OCI-LY1 (cell line): ENCODE measurements around the gene C8G.

Experiments
- H2AFZ ChIP-seq: fragments of 200-600 bp; sonication (generic), shearing (Covaris generic); 2 replicates; pipeline ENCODE4 v1.6.0; 2014; ENCODE audit warnings: antibody characterized with exemption, mild to moderate bottlenecking, low read length
- H3F3A ChIP-seq: fragments of 200-600 bp; sonication (generic), shearing (Covaris generic); 2 replicates; pipeline ENCODE4 v1.6.0; 2014; ENCODE audit warnings: mild to moderate bottlenecking, antibody characterized with exemption, low read length, moderate library complexity; ENCODE audit not compliant: insufficient read depth
- H3K27ac ChIP-seq: fragments of 200-600 bp; sonication (generic); 2 replicates; pipeline ENCODE4 v1.5.1; 2014; ENCODE audit warnings: low read length, mixed run types, mild to moderate bottlenecking, low read depth; ENCODE audit not compliant: poor library complexity, severe bottlenecking
- H3K27me3 ChIP-seq: fragments of 200-600 bp; sonication (generic); 2 replicates; pipeline ENCODE4 v1.6.0; 2014; ENCODE audit warnings: antibody characterized with exemption, mild to moderate bottlenecking, low read length, moderate library complexity; ENCODE audit not compliant: insufficient read depth
- H3K36me3 ChIP-seq: fragments of 200-600 bp; sonication (generic); 2 replicates; pipeline ENCODE4 v1.6.1; 2014; ENCODE audit warnings: mild to moderate bottlenecking, antibody characterized with exemption, low read length, moderate library complexity, mixed read lengths; ENCODE audit not compliant: insufficient read depth
- H3K4me1 ChIP-seq: fragments of 200-600 bp; sonication (generic); 2 replicates; pipeline ENCODE4 v1.5.1; 2014; ENCODE audit warnings: mild to moderate bottlenecking, low read length, moderate library complexity; ENCODE audit not compliant: insufficient read depth, severe bottlenecking
- H3K4me2 ChIP-seq: fragments of 200-600 bp; sonication (generic), shearing (Covaris generic); 2 replicates; pipeline ENCODE4 v1.6.1; 2014; ENCODE audit warnings: low read length
- H3K4me3 ChIP-seq: fragments of 200-600 bp; sonication (generic); 2 replicates; pipeline ENCODE4 v1.5.1; 2014; ENCODE audit warnings: low read length, low read depth, mild to moderate bottlenecking, mixed read lengths; ENCODE audit not compliant: poor library complexity, severe bottlenecking
- H3K79me2 ChIP-seq: fragments of 200-600 bp; shearing (Covaris generic); 2 replicates; pipeline ENCODE4 v1.6.1; 2016; ENCODE audit warnings: mixed run types, low read length, mixed read lengths; ENCODE audit not compliant: insufficient read depth
- H3K9ac ChIP-seq: fragments of 200-600 bp; sonication (generic), shearing (Covaris generic); 2 replicates; pipeline ENCODE4 v1.6.1; 2014; ENCODE audit warnings: mild to moderate bottlenecking, low read length, mixed read lengths
- H3K9me2 ChIP-seq: fragments of 200-600 bp; sonication (generic), shearing (Covaris generic); 2 replicates; pipeline ENCODE4 v1.6.1; 2014; ENCODE audit warnings: low read depth, mild to moderate bottlenecking, low read length, mixed read lengths
- H3K9me3 ChIP-seq: fragments of 200-600 bp; shearing (Covaris generic); 2 replicates; pipeline ENCODE4 v1.6.1; 2014; ENCODE audit warnings: low read length, mixed read lengths
- H4K20me1 ChIP-seq: fragments of 200-600 bp; sonication (generic), shearing (Covaris generic); 2 replicates; pipeline ENCODE4 v1.6.0; 2016; ENCODE audit warnings: mild to moderate bottlenecking, low read length; ENCODE audit not compliant: insufficient read depth
- CTCF ChIP-seq: fragments of 200-600 bp; sonication (generic), shearing (Covaris generic); IDR thresholded peaks from 2 replicates; pipeline ENCODE4 v1.5.1; 2017; ENCODE audit warnings: mild to moderate bottlenecking, antibody characterized with exemption, low read length, moderate library complexity, mixed read lengths
- EZH2 ChIP-seq: fragments of 200-600 bp; sonication (generic), shearing (Covaris generic); IDR thresholded peaks from 2 replicates; pipeline ENCODE4 v1.8.0; 2017; ENCODE audit warnings: borderline replicate concordance, mixed run types, mild to moderate bottlenecking, antibody characterized with exemption, low read length, moderate library complexity, mixed read lengths

The C8G gene

GRCh38 chr9:136945333-136946227, 537 bp downstream of the C8G start:
- Histone ChIP-seq H3K4me1 (peaks cover 24% of the 10 kb centered on the region), H3K9me3 (no peaks in the 10 kb centered on the region), H3K4me2 (no peak overlapping the region), H4K20me1 (no peaks in the 10 kb centered on the region), H3K79me2 (no peaks in the 10 kb centered on the region), H3K27me3 (no peaks in the 10 kb centered on the region; the same call in 1 of the 2 replicates), H3K4me3 (no peak overlapping the region), H3K9ac (no peak overlapping the region), H3K36me3 (peaks cover 24% of the 10 kb centered on the region), H2AFZ (no peak overlapping the region), H3K27ac (no peak overlapping the region), H3F3A (no peaks in the 10 kb centered on the region), H3K9me2 (no peaks in the 10 kb centered on the region)
- TF ChIP-seq EZH2 (no peak), CTCF (no peak)

DNA sequence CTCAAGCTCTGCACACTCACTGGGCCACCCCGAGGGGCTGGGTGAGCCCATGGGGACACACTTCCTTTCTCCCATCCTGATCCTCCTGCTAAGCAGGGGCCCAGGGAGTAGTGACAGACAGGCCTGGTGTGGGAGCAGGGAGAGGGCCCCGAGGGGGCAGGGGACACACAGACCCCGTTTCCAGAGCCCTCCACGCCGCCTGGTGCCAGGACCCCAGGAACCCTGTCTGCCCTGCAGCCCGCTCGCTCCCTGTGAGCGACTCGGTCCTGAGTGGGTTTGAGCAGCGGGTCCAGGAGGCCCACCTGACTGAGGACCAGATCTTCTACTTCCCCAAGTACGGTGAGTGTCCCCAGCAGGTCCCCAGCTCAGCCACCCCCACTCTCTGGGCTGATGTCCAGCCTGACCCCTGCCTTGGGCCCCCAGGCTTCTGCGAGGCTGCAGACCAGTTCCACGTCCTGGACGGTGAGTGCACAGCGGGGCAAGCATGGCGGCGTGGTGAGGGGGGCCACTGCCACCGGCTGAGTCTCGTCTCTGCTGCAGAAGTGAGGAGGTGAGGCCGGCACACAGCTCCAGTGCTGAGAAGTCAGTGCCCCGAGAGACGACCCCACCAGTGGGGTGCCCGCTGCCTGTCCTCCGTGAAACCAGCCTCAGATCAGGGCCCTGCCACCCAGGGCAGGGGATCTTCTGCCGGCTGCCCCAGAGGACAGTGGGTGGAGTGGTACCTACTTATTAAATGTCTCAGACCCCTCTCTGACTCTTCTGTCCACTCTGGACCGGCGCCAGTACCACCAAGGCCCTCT, 1.4 kb downstream of the C8G start:
- Histone ChIP-seq H3K27ac (no peak overlapping the region), H3K27me3 (no peaks in the 10 kb centered on the region; the same call in 1 of the 2 replicates), H3K79me2 (no peaks in the 10 kb centered on the region), H3K4me1 (peaks cover 26% of the 10 kb centered on the region), H3K9ac (no peak overlapping the region), H3K36me3 (peaks cover 16% of the 10 kb centered on the region), H3K4me3 (no peak overlapping the region), H3K9me3 (no peaks in the 10 kb centered on the region), H4K20me1 (no peaks in the 10 kb centered on the region), H3K9me2 (no peaks in the 10 kb centered on the region), H2AFZ (no peak overlapping the region), H3K4me2 (no peak overlapping the region), H3F3A (no peaks in the 10 kb centered on the region)
- TF ChIP-seq CTCF (no peak), EZH2 (no peak)

DNA sequence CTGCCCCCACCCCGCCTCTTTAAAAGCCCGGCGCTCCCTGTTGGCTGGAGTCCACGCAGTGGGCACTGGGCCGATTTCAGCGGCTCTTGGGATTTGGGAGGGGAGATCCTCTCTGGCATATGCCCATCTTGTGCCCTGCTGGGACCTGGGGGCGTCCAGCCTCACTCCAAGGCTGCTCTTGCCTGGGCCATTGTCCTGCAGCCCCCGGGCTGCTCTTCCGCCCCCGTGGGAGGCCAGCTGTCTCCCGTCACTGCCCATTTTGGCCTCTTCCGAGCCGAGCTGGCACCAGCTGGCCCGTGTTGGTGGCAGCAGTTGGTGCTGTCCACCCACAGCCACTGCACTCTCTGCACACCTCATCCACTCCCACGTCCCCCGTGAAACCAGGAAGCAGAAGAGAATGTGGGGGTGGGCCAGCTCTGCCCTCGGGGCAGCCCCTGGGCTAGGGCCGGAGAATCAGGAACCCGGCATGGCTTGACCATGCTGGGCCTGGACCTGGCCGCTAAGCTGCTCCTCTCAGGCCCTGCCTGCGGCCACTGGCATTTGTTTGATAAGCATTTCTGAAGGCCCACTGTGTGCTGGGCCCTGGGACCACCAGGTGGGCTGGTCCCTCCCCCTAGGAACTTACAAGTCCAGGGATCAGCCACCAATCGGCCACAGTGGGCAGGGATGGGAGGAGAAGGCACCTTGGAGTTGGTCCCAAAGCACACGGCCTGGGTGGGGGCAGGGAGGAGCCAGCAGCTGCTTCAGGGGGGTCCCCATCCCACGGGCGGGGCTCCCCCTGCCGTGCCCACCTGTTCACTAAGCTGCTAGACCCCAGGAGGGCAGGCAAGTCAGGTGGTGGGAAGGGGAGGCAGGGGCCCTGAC, 2.2 kb downstream of the C8G start:
- no peaks in the 10 kb centered on the region for H3F3A ChIP-seq
- H3K9me3 ChIP-seq = no peaks in the 10 kb centered on the region
- no peak overlapping the region for H3K4me3 ChIP-seq
- H3K27ac ChIP-seq = no peak overlapping the region
- no peaks in the 10 kb centered on the region for H3K79me2 ChIP-seq
- no peak overlapping the region for H3K9ac ChIP-seq
- TF ChIP-seq CTCF (no peak), EZH2 (no peak)
- H4K20me1 ChIP-seq = no peaks in the 10 kb centered on the region
- H2AFZ ChIP-seq = no peak overlapping the region
- no peaks in the 10 kb centered on the region; the same call in 1 of the 2 replicates for H3K27me3 ChIP-seq
- H3K36me3 ChIP-seq = peaks cover 8% of the 10 kb centered on the region
- peaks cover 26% of the 10 kb centered on the region for H3K4me1 ChIP-seq
- no peak overlapping the region for H3K4me2 ChIP-seq
- H3K9me2 ChIP-seq = no peaks in the 10 kb centered on the region
